Mammary epithelial cell (primary cell): Measurements from ENCODE around the gene TMED4.

Experiments
- EZH2 ChIP-seq: IDR thresholded peaks from 2 replicates; pipeline ENCODE4 v1.6.1; 2012; ENCODE audit warnings: low read length, inconsistent platforms, borderline replicate concordance
- TF ChIP-seq, protein P1 (sequence below), 2 donors: IDR thresholded peaks in 1 of 2; conservative IDR thresholded peaks in 1 of 2; 2 replicates each; pipeline ENCODE4 v1.5.1; 2011 to 2012; ENCODE audit warnings: inconsistent platforms in 2 of 2, low read length in 2 of 2, mild to moderate bottlenecking in 2 of 2, control low read depth in 1 of 2, low read depth in 1 of 2; ENCODE audit not compliant: insufficient read depth in 1 of 2; ENCODE audit errors: extremely low read depth in 1 of 2

DNA sequence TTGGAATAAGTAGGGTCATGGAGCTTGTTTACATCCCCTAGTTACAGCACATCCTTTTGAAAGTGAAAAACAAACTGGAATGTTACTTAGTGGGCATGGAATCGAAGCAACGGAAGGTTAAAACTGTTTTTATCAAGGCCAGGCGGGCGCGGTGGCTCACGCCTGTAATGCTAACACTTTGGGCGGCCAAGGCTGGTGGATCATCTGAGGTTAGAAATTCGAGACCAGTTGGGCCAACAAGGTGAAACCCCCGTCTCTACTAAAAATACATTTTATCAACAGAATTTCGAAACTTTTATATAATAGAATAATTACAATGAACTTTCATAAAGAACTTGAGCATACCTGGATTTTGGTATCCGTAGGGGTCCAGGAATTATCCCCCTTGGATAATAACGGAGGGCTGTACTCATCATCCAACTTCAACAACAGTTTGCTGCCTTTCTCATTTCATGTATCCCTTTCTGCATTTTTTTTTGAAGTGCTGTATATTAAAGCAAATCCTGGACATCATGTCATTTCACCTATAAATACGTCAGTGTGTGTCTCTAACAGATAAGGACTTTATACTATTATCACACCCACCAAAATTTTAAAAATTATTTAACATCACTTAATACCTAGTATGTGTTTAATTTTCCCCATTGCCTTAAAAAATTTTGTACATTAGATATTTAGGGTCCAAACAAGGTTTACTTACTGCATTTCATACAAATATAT, 1.3 kb upstream of the TMED4 start:
- TF ChIP-seq, protein P1, sequence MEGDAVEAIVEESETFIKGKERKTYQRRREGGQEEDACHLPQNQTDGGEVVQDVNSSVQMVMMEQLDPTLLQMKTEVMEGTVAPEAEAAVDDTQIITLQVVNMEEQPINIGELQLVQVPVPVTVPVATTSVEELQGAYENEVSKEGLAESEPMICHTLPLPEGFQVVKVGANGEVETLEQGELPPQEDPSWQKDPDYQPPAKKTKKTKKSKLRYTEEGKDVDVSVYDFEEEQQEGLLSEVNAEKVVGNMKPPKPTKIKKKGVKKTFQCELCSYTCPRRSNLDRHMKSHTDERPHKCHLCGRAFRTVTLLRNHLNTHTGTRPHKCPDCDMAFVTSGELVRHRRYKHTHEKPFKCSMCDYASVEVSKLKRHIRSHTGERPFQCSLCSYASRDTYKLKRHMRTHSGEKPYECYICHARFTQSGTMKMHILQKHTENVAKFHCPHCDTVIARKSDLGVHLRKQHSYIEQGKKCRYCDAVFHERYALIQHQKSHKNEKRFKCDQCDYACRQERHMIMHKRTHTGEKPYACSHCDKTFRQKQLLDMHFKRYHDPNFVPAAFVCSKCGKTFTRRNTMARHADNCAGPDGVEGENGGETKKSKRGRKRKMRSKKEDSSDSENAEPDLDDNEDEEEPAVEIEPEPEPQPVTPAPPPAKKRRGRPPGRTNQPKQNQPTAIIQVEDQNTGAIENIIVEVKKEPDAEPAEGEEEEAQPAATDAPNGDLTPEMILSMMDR (conservative IDR thresholded peaks at IDR 0.05 in 1 of 2, IDR thresholded peaks at IDR 0.05 in 1 of 2; ENCODE audit: extremely low read depth in 1 of 2, insufficient read depth in 1 of 2, low read depth in 1 of 2, low read length in 2 of 2) = no peak
- TF ChIP-seq EZH2 = no peak
